GM06990 (cell line): ENCODE results near the gene GPRIN1.

Source experiments
- DNase-seq: peaks from one replicate; pipeline ENCODE4 v3.0.0-alpha.2; 2011; ENCODE audit not compliant: insufficient read length; ENCODE audit errors: extremely low read depth
- H3K27me3 ChIP-seq: replicated peaks from 2 replicates; pipeline ENCODE4 v1.6.0; 2011; ENCODE audit warnings: low read length; ENCODE audit not compliant: control insufficient read depth, insufficient read depth
- H3K36me3 ChIP-seq: 2 replicates; pipeline ENCODE4 v1.5.1; 2011; ENCODE audit warnings: low read length; ENCODE audit not compliant: control insufficient read depth, insufficient read depth
- H3K4me3 ChIP-seq: replicated peaks from 2 replicates; pipeline ENCODE4 v1.5.1; 2011; ENCODE audit warnings: low read depth, mild to moderate bottlenecking, control low read depth, low read length
- TF ChIP-seq, protein P1 (sequence below): IDR thresholded peaks from 2 replicates; pipeline ENCODE4 v1.5.1; 2011; ENCODE audit warnings: low read length, control low read depth, mild to moderate bottlenecking, inconsistent platforms; ENCODE audit not compliant: insufficient read depth, poor library complexity, severe bottlenecking

GPRIN1 gene

DNA sequence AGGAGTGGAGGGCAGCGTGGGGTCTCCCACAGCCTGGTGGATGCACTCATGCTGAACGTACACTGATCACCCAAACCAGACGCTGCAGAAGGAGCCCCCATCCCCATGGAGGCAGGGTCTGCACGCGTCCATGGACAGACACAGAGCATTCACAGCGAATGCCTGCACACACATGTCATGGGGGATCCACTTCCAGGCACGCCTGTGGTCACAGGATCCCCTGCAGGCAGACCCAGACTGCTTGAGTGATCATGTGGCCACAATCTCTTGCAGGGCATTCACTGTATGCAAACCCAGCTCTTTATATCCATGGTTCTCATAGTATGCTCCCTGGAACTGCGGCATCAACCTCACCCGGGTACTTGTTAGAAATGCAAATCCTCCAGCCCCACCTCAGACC lies 15.0 kb upstream of the GPRIN1 start:
- Histone ChIP-seq H3K4me3 (no peak overlapping the region), H3K36me3 (no peaks in the 10 kb centered on the region), H3K27me3 (peaks cover 1% of the 10 kb centered on the region)
- DNase-seq: no peak
- TF ChIP-seq, protein P1, sequence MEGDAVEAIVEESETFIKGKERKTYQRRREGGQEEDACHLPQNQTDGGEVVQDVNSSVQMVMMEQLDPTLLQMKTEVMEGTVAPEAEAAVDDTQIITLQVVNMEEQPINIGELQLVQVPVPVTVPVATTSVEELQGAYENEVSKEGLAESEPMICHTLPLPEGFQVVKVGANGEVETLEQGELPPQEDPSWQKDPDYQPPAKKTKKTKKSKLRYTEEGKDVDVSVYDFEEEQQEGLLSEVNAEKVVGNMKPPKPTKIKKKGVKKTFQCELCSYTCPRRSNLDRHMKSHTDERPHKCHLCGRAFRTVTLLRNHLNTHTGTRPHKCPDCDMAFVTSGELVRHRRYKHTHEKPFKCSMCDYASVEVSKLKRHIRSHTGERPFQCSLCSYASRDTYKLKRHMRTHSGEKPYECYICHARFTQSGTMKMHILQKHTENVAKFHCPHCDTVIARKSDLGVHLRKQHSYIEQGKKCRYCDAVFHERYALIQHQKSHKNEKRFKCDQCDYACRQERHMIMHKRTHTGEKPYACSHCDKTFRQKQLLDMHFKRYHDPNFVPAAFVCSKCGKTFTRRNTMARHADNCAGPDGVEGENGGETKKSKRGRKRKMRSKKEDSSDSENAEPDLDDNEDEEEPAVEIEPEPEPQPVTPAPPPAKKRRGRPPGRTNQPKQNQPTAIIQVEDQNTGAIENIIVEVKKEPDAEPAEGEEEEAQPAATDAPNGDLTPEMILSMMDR: no peak

DNA sequence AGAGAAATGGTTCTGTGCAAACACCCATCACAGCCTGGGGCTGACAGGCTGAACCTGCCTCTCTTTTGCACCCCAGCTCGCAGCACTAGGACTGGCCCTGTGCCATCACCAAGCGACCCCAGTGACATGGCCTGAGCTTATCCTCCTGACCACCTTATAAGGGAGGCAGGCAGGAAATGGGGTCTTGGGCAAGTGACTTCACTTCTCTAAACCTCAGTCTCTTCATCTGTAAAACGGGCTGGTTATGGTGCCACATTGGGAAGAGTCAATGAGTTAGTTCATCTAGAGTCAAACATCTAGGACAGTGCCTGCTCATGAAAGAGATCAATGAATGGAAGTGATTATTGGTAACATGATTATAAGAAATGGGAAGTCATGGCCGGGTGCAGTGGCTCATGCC lies 14.2 kb upstream of the GPRIN1 start:
- no peaks in the 10 kb centered on the region for H3K36me3 ChIP-seq
- peaks cover 1% of the 10 kb centered on the region for H3K27me3 ChIP-seq
- H3K4me3 ChIP-seq: no peak overlapping the region
- no peak for DNase-seq
- TF ChIP-seq, protein P1: no peak

DNA sequence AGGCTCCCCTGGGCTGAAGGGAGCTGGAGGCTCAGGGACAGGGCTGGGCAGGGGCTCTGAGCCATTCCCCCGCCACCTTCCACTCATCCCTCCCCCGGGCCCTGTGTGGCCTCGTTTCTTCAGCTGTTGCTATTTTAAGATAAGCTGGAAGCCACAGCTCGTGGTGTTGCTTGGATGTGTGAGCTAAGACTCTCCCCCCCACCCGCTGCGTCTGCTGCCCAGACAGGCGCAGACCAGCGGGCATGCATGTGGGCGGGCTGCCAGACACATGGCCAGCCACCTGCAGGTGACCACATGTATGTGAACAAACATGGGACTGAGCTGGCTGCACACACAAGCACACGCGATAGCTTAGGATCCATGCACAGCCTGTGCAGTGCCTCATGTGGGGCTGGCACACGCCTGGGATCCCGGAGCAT lies 11.7 kb upstream of the GPRIN1 start:
- no peak for DNase-seq
- no peak overlapping the region for H3K4me3 ChIP-seq
- H3K27me3 ChIP-seq: peaks cover 3% of the 10 kb centered on the region
- TF ChIP-seq, protein P1: no peak
- H3K36me3 ChIP-seq: no peaks in the 10 kb centered on the region

DNA sequence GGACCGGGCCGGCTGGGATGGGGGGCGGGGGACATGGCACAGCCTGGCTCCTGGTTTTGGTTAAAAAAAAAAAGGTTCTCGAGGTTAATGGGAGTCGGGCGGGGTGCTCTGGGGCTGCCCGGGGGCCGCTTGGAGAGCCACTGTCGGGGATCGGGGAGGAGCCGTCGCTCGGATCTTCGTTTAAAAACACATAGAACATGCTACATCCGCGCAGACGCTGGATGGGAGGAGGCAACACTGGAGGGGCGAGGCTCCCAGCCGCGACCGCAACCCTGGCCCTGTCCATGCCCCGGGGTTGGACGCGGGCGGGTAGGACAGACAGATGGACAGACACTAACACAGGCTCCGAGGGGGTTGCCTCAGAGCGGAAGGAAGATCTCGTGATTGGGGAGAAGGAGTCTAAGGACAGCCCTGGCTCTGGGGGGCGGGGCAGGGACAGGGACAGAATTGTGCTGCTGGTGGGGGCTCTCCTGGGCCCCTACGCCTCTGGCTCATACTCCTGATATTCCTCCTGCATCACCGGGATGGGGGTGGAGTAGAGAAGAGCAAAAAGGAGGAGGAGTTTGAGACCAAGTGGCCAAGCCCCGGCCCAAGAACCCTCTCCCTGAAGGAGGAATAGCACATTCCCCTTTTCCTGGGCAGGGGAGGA lies 10.5 kb upstream of the GPRIN1 start:
- no peak for DNase-seq
- Histone ChIP-seq H3K27me3 (peaks cover 1% of the 10 kb centered on the region), H3K4me3 (no peak overlapping the region), H3K36me3 (no peaks in the 10 kb centered on the region)
- TF ChIP-seq, protein P1: no peak

DNA sequence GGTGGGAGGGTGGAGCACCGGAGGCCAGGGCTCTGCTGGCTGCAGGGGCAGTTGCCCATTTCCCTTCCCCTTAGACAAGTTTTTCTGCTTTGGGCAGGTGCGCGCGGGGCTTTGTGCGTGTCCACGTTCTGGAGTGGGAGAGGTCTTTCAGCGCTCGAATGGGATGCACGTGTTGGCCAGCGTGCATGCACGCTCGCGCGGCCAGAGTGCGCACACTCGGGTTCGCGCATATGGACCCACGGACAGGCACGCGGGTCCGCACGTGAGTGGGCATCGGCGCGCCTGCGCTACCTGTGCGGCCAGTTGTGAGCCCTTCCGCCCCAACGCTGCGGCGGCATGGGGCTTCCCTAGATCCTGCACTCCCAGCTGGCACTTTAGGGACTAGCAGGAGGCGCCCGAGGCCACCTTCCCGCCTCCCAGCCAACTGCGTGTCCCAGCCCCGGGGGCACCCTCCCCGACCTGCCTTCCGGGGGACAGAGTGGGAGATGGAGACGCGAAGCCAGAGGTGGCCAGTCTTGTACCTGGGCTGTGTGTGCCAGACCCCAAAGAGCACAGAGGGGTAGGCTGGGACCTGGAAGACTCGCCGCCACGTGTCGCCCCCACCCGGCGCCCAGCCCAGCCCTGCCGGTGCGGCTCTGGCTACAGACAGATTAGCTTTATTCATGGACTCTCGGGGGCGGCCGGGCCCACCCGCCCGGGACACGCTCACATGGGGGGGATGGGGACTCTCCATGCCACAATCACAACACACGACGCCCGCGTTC lies 9.8 kb upstream of the GPRIN1 start:
- no peak overlapping the region for H3K4me3 ChIP-seq
- TF ChIP-seq, protein P1: no peak
- H3K27me3 ChIP-seq: peaks cover 1% of the 10 kb centered on the region; the same call in 1 of the 2 replicates
- no peak for DNase-seq
- no peaks in the 10 kb centered on the region for H3K36me3 ChIP-seq
